Heart left ventricle (tissue), 13 donors: ENCODE measurements around the gene ZNF768.

Experiments
- POLR2A ChIP-seq, 2 donors: fragments of 450-650 bp; IDR thresholded peaks; one replicate each; pipeline ENCODE4 v1.6.1; 2017; ENCODE audit warnings: antibody characterized with exemption in 2 of 2, mild to moderate bottlenecking in 2 of 2, moderate library complexity in 2 of 2
- TF ChIP-seq, protein P1 (sequence below), 12 donors: fragments of 200-600 bp; sonication (generic) in 4 of 12; IDR thresholded peaks; one replicate each; pipeline versions ENCODE4 v1.5.0 to v1.8.0; 2018 to 2022; ENCODE audit warnings: antibody characterized with exemption in 12 of 12, mild to moderate bottlenecking in 5 of 12
- donor health status: ischemic (EF 13 %, LVEDD 7.1; RV severe dilation, severe dysfunction).
- donor health status: DM: no; HTN: yes; CAD: no.
- donor health status: DM: no; HTN: no; CAD: no.
- donor health status: ischemic (EF 25% LVEDD 6.9; RV normal size, moderate dysfunction).
- donor health status: ischemic (EF 25% LVEDD 5.7; RV mildly dilated, moderate dysfunction).
- donor health status: ischemic (EF 35%, LVEDD 5.7; RV mildly dilated, moderate dysfunction).
- donor health status: nonischemic (EF 11% LVEDD 7.7; RV severe dilation, severe dysfunction).
- donor health status: DM: yes; HTN: yes; CAD: no.
- donor health status: PGD.
- donor health status: ischemic (EF 29% LVEDD 5.4; RV normal size, mild dysfunction).
- donor health status: nonischemic (EF 23%, LVEDD 6.1; RV moderate dilation, normal function).

DNA sequence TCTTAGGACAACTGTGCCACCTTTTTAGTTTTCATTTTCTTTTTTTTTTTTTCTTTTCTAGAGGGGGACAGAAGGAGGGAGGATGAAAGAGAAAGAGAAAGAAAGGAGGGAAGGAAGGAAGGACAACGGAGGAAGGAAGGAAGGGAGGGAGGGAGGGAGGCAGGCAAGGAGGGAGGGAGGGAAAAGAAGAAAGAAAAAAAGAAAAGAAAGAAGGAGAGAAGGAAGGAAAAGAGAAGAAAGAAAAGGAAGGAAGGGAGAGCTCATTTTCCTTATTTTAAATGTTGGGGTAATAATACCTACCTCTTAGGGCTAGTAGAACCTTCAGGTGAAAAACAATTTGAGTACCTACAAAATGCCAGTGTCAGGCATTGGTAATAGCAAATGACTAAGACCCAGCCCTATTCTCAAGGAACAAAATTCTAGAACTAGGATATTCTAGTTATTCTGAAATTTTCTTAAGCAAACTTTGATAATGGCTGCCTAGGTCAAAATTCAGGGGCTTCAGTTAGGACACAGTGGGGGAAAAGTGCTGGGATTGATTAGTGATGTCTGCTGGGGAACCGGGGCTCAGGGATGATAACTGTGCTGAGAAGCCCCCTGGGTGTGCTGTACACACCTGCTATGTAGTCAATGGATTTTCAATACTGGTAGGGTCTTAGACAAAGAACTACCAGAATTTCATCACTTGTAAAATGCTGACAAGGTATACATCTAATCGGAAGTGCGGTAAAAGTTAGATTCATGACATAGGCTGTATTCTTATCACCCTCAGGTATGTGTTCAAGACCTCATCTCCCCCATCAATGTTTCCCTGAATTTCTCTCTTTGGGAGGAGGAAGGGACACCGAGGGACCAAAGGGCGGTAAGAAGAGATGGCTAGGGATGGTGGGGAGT is 22.7 kb downstream of the ZNF768 start:
- no peak for TF ChIP-seq POLR2A (IDR thresholded peaks at IDR 0.05)
- TF ChIP-seq, protein P1, sequence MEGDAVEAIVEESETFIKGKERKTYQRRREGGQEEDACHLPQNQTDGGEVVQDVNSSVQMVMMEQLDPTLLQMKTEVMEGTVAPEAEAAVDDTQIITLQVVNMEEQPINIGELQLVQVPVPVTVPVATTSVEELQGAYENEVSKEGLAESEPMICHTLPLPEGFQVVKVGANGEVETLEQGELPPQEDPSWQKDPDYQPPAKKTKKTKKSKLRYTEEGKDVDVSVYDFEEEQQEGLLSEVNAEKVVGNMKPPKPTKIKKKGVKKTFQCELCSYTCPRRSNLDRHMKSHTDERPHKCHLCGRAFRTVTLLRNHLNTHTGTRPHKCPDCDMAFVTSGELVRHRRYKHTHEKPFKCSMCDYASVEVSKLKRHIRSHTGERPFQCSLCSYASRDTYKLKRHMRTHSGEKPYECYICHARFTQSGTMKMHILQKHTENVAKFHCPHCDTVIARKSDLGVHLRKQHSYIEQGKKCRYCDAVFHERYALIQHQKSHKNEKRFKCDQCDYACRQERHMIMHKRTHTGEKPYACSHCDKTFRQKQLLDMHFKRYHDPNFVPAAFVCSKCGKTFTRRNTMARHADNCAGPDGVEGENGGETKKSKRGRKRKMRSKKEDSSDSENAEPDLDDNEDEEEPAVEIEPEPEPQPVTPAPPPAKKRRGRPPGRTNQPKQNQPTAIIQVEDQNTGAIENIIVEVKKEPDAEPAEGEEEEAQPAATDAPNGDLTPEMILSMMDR (IDR thresholded peaks at IDR 0.05) = no peak
